ENCODE results near the gene PCDHGC3.

The PCDHGC3 gene

DNA sequence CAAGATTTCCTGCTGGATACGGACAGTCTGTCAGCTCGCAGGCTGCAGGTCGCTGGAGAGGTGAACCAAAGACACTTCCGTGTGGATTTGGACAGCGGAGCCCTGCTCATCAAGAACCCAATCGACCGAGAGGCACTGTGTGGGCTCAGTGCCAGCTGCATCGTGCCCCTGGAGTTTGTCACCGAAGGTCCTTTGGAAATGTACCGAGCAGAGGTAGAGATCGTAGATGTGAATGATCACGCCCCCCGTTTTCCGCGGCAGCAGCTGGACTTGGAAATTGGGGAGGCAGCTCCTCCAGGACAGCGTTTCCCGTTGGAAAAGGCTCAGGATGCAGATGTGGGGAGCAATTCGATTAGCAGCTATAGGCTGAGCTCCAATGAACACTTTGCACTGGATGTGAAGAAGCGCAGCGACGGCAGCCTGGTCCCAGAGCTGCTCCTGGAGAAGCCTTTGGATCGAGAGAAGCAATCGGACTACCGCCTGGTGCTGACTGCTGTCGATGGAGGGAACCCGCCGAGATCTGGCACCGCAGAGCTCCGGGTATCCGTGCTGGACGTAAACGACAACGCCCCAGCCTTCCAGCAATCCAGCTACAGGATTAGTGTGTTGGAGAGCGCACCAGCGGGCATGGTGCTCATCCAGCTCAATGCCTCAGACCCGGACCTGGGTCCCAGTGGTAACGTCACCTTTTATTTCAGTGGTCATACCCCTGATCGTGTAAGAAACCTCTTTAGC, 9.7 kb downstream of the PCDHGC3 start:
- DNase-seq: no peak

DNA sequence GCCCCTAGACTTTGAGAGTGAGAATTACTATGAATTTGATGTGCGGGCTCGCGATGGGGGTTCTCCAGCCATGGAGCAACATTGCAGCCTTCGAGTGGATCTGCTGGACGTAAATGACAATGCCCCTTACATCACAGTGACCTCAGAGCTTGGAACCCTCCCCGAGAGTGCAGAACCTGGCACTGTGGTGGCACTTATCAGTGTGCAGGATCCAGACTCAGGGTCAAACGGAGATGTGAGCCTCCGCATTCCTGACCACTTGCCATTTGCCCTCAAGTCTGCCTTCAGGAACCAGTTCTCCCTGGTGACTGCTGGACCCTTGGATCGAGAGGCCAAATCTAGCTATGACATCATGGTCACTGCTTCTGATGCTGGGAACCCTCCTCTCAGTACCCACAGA, 10.3 kb downstream of the PCDHGC3 start:
- no peak for DNase-seq

DNA sequence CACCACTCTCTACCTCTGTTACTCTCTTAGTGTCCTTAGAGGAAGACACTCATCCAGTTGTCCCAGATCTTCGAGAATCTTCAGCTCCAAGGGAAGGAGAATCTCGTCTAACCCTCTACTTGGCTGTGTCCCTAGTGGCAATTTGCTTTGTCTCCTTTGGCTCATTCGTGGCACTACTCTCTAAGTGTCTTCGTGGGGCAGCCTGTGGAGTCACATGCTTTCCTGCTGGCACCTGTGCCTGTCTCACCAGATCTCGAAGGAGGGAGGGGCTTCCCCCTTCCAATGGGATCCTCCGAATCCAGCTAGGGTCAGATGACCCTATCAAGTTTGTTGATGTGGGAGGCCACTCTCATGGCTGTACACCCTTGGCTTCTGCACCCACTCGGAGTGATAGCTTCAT, 11.4 kb downstream of the PCDHGC3 start:
- DNase-seq: no peak

DNA sequence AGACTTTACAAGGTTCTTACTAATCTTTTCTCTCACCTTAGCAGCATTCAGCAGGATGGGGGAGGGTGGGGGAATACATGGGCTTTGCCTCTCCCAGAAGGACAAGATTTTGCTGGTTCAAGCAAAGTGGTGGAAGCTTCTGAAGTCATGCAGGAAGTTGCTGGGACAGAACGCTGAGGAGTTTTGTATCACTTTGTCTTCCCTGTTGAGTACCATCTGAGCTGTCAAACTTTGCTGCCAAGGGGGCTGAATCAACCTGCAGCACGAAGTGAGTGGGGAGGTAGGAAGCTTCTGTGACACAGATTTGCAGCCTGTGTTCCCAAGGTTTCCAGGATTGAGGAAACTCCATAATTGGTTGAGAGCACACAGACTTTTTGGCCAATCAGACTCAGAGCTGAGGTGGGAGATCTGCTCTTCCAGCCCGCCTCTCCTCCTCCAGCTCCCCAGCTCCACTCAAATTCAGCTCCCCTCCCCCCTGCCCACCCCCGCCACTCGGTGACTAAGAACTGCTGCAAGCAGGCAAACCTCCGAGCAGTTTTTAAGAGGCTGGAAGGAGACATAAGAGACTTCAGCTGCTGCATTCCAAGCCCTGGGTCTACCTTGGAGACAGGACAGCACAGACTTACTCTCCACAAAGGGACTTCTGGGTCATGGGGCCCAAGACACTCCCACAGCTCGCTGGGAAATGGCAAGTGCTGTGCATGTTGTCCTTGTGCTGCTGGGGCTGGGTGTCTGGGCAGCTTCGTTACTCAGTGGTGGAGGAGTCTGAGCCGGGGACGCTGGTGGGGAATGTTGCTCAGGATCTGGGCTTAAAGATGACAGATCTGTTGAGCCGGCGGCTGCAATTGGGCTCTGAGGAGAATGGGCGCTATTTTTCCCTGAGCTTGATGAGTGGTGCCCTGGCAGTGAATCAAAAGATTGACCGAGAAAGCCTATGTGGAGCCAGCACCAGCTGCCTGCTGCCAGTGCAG, 13.1 kb downstream of the PCDHGC3 start, which contains the start of gene PCDHGC5:
PCDHGC5 (plus strand) TSS at position 491 of the 971 bp plus-strand sequence; CDS start at position 651, 160 bp downstream.
- no peak for DNase-seq

DNA sequence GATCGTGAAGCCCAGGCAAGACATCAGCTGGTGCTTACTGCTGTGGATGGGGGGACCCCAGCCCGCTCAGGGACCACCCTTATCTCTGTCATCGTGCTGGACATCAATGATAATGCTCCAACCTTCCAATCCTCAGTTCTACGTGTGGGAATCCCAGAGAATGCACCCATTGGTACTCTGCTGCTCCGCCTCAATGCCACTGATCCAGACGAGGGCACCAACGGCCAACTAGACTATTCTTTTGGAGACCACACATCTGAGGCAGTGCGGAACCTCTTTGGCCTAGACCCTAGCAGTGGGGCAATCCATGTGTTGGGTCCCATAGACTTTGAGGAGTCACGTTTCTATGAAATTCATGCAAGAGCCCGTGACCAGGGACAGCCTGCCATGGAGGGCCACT, 14.1 kb downstream of the PCDHGC3 start:
- DNase-seq: no peak

DNA sequence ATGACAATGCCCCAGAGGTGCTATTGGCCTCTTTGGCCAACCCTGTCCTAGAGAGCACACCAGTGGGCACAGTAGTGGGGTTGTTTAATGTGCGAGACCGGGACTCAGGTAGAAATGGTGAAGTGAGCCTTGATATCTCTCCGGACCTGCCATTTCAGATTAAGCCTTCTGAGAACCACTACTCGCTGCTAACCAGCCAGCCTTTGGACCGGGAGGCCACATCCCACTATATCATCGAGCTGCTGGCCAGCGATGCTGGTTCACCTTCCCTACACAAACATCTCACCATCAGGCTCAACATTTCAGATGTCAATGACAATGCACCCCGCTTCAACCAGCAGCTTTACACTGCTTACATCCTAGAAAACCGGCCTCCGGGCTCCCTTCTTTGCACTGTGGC, 14.5 kb downstream of the PCDHGC3 start:
- no peak for DNase-seq

DNA sequence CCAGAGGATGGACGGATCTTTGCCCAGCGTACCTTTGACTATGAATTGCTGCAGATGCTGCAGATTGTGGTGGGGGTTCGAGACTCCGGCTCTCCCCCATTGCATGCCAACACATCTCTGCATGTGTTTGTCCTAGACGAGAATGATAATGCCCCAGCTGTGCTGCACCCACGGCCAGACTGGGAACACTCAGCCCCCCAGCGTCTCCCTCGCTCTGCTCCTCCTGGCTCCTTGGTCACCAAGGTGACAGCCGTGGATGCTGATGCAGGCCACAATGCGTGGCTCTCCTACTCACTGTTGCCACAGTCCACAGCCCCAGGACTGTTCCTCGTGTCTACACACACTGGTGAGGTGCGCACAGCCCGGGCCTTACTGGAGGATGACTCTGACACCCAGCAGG, 15.0 kb downstream of the PCDHGC3 start:
- no peak for DNase-seq

DNA sequence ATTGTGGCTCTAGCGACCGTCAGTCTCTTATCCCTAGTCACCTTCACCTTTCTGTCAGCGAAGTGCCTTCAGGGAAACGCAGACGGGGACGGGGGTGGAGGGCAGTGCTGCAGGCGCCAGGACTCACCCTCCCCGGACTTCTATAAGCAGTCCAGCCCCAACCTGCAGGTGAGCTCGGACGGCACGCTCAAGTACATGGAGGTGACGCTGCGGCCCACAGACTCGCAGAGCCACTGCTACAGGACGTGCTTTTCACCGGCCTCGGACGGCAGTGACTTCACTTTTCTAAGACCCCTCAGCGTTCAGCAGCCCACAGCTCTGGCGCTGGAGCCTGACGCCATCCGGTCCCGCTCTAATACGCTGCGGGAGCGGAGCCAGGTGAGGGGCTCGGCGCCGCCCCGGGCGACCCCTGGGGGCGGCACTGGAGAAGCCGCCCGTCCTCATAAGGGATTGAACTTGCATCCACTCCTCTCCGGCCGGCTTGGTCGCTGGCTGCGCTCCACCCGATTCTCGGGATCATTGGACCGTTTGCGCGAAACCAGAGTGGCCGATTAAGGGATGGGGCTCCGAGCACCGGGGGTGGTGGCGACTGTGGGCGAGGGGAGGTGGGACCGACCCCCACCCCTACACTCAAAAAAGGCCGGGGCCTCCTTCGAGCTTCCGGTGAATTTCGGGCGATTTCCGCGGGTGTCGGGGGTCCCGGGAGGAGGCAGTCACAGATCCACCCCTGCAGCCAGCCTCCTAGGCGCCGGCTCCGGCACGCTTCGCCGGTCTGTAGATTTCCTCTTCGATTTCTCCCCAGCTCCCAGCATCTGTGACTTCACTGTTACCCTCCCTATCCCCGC, 15.8 kb downstream of the PCDHGC3 start:
- DNase-seq: no peak

DNA sequence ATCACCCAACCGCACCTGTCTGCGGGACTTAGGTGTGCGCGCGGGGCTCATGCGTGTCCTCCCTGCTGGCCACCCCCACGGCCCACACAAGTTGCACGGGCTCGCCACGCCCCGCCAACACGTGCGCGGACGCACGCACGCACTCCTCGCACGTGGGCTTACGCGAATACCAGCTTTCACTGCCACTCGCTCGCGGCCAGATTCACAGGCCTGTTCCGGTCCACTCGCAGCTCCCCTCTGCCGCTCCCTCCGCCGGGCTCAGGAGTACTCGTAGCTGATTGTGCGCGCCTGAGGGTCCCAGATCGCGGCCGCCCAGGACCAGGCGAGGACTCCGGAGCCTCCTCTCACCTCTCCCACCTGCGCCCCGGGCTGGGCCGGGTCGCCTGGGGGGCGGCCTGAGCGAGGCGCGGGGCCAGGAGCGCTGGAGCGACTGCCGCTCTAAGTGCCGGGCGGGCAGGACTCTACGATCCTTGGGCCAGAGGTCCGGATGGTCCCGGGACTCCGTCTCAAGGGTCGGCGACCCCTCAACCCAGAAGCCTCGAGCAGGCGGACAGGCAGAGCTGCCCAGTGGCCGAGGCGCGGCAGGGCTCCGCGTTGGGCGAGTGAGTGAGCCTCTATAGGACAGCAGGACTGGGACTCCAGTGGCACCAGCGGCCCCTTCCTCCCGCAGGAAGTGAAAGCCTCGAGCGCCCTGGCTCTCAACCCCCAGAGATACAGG, 16.6 kb downstream of the PCDHGC3 start:
- DNase-seq: no peak

DNA sequence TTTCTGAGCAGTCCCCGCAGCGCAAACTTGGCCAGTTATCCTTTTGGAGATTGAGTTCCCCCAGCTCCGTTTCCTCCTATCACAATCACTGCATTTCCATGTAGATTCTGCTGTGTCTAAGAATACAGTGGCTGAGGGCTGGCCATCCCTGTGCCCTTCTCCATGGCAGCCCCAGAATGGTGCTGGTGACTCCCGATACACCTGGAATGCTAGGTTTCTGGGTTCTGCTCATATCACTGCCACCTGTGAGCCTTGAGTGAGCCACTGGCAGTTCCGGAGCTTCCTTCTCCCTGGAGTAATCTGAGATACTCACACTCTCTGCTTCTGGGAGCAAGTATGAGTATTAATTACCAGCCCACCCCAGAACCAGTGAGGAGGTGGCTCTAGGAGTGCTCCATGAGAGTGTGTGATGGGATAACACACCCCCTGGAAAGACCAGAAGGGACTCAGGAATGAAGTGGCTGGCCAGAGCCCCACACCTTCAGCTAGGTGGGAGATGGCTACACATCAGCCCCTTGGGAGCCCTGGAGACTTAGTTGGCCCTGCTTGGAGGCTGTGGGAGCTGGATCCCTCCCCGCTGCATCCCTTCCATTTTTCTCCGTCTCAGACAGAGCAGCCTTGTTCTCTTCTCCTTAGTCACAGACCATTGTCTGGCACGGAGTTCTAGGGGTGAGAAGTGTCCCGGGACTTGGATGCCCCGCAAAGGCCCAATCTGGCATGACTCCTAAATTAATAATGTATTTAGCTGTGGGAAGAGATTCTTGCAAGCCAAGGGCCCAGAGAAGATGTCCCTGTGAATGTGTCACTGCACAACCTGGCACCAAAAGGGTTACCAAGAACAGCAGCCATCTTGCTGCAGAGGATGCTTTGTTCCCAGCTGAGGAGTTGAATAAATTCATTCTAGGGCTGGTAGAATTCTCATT, 18.0 kb downstream of the PCDHGC3 start:
- no peak for DNase-seq

DNA sequence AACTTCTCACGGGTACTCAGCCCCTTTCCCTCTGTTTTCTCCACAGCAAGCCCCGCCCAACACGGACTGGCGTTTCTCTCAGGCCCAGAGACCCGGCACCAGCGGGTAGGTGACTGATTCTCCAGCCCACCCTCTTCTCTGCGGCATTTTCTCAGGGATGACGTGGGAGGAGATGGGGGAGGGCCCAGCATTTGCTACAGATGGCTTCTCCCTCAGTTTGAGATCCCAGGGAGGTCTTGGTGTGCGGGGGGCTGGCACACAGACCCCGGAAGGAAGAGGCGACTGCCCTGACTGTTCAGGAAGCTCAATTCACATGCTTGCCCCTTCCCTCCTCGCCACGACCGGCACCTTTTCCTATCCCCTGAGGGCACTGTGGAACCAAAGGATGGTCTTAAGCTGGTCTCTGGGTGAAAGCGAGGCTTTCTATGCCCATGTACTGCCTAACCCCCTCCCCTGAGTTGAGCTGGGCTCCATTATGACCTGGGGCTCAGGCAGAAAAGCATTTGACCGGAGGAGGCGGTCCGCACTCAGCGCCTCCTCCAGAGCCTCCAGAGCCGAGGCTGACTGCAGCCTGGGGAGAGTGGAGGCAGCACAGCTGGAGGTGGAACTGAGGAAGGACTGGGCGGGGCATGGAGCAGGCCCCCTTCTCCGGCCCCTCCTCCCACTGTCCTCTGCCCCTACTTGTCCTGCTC, 19.1 kb downstream of the PCDHGC3 start:
- no peak for DNase-seq

DNA sequence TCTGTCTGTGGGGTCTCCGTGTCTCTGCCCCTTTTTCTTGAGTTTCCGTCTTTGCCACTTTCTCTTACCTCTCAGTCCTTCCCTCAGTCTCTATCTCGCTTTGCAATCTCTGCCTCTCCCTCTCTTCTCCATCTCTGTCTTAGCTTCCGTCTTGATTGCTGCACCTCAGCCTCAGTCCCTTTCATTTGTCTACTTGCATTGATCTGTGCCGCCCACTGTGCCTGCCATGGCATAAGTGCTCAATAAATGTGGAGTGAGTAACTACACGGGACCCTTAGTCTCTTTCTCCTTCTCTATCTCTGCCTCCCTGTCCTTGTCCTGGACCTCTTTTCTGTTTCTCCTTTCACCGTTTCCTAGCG, 19.7 kb downstream of the PCDHGC3 start:
- no peak for DNase-seq

DNA sequence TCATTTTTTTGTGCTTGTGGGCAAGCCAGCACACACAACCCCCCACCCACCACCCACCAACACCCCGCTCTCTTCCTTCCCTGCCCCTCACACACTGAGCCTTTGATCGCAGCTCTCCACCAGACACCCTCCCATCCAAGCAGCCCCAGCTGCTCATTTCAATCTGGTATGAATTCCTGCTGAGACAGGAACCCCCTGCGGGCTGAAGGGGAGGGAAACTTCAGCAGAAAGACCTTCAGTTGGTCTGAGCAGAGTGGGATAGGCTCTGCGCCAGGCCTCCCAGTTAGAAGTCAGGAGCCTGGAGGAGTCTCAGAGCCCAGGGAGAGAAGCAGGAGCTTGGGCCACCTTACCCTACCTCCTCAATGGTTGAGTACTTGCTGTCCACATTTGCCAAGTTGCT, 20.3 kb downstream of the PCDHGC3 start:
- peak; percentile 4 for DNase-seq

DNA sequence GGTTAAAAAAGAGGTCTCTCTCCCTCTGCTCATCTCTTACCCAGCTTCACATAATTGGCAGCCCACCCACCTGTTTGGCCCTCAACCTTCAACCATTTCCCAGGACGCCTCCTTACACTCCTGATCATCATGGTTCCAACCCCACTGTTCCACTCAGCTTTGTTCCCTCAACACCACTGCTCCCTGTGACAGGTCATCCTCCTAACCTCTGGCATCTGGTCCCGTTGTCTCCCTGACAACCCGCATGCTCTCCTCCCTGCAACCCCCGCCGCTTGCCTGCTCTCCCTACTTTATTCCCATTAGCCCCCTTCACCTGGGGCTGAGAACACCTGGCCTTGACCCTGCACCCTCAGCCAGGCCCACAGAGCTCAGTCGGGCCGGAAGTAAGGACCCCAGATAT, 26.0 kb downstream of the PCDHGC3 start:
- no peak for DNase-seq

DNA sequence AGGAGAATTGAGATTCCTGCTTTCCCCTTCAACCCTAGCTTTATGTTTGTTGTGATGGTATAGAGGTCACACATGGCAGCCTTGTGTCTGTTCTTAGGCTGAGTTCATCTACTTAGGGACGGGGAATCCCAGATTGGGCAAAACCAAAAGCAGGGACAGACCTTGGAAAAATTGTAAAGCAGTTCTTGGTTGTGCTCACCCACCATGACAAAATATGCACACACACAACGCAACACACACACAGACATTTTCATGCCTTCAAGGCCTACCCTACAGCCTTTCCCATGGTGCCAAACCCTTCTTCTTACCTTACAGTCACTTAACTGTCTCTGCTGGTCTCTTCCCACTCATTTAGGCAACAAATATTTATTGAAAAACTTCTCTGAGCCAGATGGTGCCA, 27.9 kb downstream of the PCDHGC3 start:
- DNase-seq: no peak

DNA sequence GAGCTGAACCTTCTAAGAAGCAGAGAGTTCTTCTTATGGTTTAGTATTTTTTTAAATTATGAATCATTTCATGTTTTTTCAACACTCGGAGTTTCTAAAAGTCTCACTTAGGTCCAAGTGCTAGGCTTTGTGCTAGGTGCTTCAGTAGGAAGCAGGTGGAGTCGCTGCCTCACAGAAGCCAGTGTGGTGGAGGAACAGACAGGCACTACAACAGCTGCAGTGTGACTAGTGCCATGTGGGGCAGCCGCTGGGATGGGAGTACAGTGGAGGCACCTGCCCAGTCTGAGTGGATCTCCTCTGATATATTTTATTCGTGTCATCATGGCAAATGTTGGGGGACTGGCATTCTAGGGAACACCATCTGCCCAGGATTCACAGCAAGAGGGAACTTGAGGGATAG, 28.4 kb downstream of the PCDHGC3 start:
- peak; percentile 17 for DNase-seq

DNA sequence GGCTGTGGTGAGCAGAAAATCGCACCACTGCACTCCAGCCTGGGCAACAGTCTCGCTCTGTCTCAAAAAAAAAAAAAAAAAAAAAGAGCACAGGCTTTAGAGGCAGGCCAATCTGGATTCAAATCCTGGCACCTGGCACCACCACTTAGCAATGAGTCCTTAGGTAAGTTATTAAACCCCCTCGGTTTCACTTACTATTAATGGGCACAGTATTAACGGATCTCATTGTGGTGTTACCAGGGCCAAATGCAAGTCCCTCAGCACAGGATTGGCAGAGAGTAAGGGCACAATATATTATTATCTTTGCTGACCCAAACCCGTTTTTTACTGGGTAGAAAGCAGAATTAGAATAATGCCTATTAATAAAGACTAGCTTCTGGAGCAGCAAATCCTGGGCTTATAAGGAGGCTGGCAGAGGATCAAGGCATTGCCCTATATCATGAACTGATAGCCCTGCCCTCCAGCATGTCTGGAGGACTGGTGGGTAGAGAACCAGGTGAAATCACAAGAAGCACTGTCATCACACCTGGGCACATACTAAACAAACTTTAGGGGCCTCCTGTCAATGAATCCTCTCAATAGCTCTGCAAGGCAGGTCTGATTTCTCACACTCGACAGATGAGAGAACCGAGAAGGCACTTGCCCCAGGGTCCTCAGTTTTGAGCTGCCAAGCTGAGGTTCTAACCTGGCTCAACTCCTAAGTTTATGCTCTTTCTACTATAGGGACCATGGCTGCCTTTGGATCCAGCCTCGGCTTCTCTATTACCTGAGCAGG, 30.8 kb downstream of the PCDHGC3 start:
- no peak for DNase-seq

DNA sequence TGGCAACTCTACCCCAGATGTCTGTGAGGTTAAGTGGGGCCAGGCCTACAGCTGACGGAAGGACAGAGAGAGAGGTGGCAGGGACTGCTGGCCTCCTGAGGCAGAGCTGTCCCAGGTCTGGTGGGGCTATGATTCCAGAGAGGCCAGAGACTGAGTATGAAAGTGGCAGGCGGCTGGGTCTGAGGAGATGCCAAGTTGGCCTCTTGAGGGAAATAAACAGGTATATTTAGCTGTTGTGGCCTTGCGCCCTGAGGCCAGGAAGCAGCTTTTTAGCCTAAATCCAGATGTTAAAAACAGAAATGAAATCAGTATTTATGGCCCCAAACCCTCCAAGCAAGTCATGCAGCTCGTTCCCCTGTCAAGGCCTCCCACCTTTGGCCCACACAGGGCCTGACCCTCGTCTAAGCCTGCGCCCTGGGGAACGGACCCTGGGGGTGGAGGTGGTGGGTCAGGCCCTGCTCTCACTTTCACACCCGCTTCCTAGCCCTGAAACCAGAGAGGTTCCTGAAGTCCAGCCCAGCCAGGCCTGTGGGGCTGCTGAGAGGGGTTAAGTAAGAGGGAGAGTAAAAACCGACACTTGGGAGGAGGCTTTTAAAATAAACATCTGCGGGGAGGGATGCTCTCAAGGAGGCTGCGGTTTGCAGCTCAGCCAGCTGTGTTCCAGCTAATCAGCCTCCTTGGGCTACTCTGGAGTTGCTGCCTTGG, 31.8 kb downstream of the PCDHGC3 start:
- DNase-seq: no peak

DNA sequence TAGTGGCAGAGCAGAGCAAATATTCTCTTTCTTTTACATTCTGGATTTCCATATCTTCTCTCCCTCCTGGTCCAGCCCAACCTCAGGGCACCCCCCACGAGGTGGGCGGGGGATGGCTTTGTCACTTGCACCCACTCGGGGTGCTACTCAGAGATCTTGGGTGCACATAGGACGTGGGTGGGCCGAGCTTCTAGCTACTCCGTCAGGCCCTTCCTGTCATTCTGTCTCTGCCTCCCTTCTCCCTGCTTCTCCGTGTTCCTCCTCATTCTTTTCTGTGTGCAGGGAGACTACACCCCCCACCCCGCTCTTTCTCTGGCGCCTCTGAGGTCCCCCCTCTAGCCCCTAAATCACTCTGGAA, 32.7 kb downstream of the PCDHGC3 start:
- DNase-seq: no peak

All from NCI-H2171 treated with DMSO at 0.1 percent for 48 hours (cell line).